ENCODE data around the gene HLCS.

HLCS gene

GRCh38 chr21:36747041-36747814 lies 219.2 kb downstream of the HLCS start:
- DNase-seq (ENCODE audit: low read depth in 2 of 2), result no peak

GRCh38 chr21:36745459-36745858 lies 221.0 kb downstream of the HLCS start:
- DNase-seq (ENCODE audit: low read depth in 2 of 2), result no peak

GRCh38 chr21:36744560-36745231 lies 221.8 kb downstream of the HLCS start:
- DNase-seq (ENCODE audit: low read depth in 2 of 2), result no peak

- no peak for DNase-seq (ENCODE audit: low read depth in 2 of 2)
These were observed 222.3 kb downstream of the HLCS start for GRCh38 chr21:36744190-36744559.

GRCh38 chr21:36743446-36743845 lies 223.0 kb downstream of the HLCS start:
- no peak for DNase-seq (ENCODE audit: low read depth in 2 of 2)

- no peak for DNase-seq (ENCODE audit: low read depth in 2 of 2)
These were observed 223.5 kb downstream of the HLCS start for GRCh38 chr21:36743008-36743407.

- DNase-seq (ENCODE audit: low read depth in 2 of 2), result no peak
These were observed 225.0 kb downstream of the HLCS start for GRCh38 chr21:36741506-36741905.

- no peak for DNase-seq (ENCODE audit: low read depth in 2 of 2)
These were observed 227.9 kb downstream of the HLCS start for GRCh38 chr21:36738489-36739126.

GRCh38 chr21:36735724-36736320 lies 230.6 kb downstream of the HLCS start:
- no peak for DNase-seq (ENCODE audit: low read depth in 2 of 2)

GRCh38 chr21:36735201-36735515 lies 231.3 kb downstream of the HLCS start:
- DNase-seq (ENCODE audit: low read depth in 2 of 2), result no peak

GRCh38 chr21:36734367-36735200 lies 231.9 kb downstream of the HLCS start:
- no peak for DNase-seq (ENCODE audit: low read depth in 2 of 2)

GRCh38 chr21:36733857-36734256 lies 232.6 kb downstream of the HLCS start:
- no peak for DNase-seq (ENCODE audit: low read depth in 2 of 2)

GRCh38 chr21:36732761-36733160 lies 233.7 kb downstream of the HLCS start:
- no peak for DNase-seq (ENCODE audit: low read depth in 2 of 2)

GRCh38 chr21:36732217-36732616 lies 234.3 kb downstream of the HLCS start:
- DNase-seq (ENCODE audit: low read depth in 2 of 2), result no peak

GRCh38 chr21:36730291-36731281 lies 235.9 kb downstream of the HLCS start:
- DNase-seq (ENCODE audit: low read depth in 2 of 2), result no peak

GRCh38 chr21:36729310-36729970 lies 237.0 kb downstream of the HLCS start:
- DNase-seq (ENCODE audit: low read depth in 2 of 2), result no peak

- DNase-seq (ENCODE audit: low read depth in 2 of 2), result no peak
These were observed 237.9 kb downstream of the HLCS start for GRCh38 chr21:36728371-36729111.

- no peak for DNase-seq (ENCODE audit: low read depth in 2 of 2)
These were observed 238.6 kb downstream of the HLCS start for GRCh38 chr21:36727866-36728265.

GRCh38 chr21:36725793-36726386 lies 240.6 kb downstream of the HLCS start:
- no peak for DNase-seq (ENCODE audit: low read depth in 2 of 2)
